Stomach (tissue), 4 donors: ENCODE data around the gene NTF3.

Source experiments
- EP300 ChIP-seq: sonication (generic); formaldehyde crosslinking; IDR thresholded peaks from one replicate; pipeline ENCODE4 v1.6.1; 2017; ENCODE audit warnings: antibody characterized with exemption
- POLR2AphosphoS5 ChIP-seq, 3 donors: sonication (generic); formaldehyde crosslinking; IDR thresholded peaks; one replicate each; pipeline ENCODE4 v1.6.1; 2016; ENCODE audit warnings: antibody characterized with exemption in 3 of 3

DNA sequence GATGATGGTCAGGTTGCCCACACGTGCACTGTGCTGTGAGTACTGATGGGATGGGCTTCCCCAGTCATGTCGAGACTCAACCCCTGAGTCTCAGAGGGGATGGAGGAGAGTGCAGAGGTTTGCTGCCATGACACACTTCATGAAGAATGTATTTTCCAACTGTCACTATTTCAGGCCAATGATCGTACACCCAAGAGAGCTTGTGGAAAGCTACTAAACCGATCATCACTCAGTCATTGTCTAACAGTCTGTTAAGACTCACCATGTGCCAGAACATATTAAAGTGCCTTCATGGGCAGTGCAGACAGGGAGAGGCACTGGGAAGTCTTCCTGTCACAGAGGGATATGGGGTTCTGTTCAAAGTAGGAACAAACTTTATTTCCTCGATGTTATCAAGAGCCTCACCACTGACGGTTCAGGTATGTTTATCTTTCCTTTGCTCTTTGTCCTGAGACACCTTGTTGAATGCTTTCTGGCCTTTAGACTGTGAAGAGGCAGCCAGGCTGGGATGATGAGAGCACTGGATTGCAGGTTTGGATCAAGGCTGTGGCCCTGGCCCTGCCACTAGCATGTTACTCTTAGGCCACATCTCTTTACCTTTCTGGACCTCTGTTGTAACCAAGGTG is 41.6 kb upstream of the NTF3 start:
- no peak for TF ChIP-seq POLR2AphosphoS5 (IDR thresholded peaks at IDR 0.05)
- TF ChIP-seq EP300: no peak
